Keratinocyte (primary cell): ENCODE measurements around the gene FGFR3.

Source experiments
- EZH2 ChIP-seq: IDR thresholded peaks from one replicate; pipeline ENCODE4 v1.6.1; 2012; ENCODE audit warnings: inconsistent platforms, mild to moderate bottlenecking, low read length, moderate library complexity
- TF ChIP-seq, protein P1 (sequence below), 3 experiments: IDR thresholded peaks in 1 of 3; conservative IDR thresholded peaks in 1 of 3; optimal IDR thresholded peaks in 1 of 3; 2 replicates in 2 of 3; 3 replicates in 1 of 3; pipeline versions ENCODE3 to v1.5.1; 2011; ENCODE audit warnings: low read length in 3 of 3, mild to moderate bottlenecking in 3 of 3, moderate library complexity in 2 of 3, control low read depth in 1 of 3, inconsistent platforms in 1 of 3; ENCODE audit not compliant: insufficient read depth in 2 of 3; ENCODE audit errors: extremely low read depth in 1 of 3

DNA sequence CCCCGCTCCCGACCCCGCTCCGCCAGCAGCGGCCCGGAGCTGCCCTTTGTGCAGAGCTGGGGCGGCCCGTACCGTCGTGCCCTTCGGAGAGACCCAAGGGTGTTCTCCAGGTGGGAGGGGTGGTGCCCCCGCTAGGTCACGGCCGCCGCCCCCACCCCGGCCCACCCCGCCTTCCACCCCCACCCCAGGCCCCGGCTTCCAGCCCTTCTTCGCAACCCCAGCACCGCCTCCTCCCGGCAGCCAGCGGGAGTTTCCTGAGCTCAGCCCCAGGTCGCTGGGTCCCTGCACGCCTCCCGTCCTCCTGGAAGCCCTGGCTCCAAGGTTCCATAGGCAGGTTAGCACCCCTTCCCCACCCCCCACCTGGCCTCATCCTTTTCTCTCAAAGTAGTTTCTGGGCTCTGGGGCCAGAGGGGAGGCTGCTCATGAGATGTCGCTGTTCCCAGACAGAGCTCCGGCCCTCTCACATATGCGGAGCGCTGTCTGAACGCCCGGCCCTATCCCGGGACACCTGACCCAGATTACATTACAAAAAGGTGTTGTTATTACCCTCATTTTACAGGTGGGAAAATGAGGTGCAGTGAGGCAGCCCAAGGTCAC lies 25.2 kb upstream of the FGFR3 start:
- TF ChIP-seq, protein P1, sequence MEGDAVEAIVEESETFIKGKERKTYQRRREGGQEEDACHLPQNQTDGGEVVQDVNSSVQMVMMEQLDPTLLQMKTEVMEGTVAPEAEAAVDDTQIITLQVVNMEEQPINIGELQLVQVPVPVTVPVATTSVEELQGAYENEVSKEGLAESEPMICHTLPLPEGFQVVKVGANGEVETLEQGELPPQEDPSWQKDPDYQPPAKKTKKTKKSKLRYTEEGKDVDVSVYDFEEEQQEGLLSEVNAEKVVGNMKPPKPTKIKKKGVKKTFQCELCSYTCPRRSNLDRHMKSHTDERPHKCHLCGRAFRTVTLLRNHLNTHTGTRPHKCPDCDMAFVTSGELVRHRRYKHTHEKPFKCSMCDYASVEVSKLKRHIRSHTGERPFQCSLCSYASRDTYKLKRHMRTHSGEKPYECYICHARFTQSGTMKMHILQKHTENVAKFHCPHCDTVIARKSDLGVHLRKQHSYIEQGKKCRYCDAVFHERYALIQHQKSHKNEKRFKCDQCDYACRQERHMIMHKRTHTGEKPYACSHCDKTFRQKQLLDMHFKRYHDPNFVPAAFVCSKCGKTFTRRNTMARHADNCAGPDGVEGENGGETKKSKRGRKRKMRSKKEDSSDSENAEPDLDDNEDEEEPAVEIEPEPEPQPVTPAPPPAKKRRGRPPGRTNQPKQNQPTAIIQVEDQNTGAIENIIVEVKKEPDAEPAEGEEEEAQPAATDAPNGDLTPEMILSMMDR (optimal IDR thresholded peaks at IDR 0.05 in 1 of 3, IDR thresholded peaks at IDR 0.05 in 1 of 3, conservative IDR thresholded peaks at IDR 0.05 in 1 of 3; ENCODE audit: extremely low read depth in 1 of 3, insufficient read depth in 2 of 3, low read length in 3 of 3) = peak in 2 of 3 experiments; percentile 32 to 62
- no peak for TF ChIP-seq EZH2
